Duodenal mucosa (tissue), 2 donors: ENCODE measurements around the gene CDK8.

Source experiments
- H3K27ac ChIP-seq: one replicate; pipeline ENCODE4 v1.7.0; 2013; ENCODE audit warnings: low read depth, low read length
- H3K27me3 ChIP-seq, 2 donors: one replicate each; pipeline ENCODE4 v1.7.0; 2013; ENCODE audit warnings: low read length in 2 of 2, control low read depth in 1 of 2; ENCODE audit not compliant: insufficient read depth in 2 of 2, control insufficient read depth in 1 of 2
- H3K36me3 ChIP-seq, 2 donors: one replicate each; pipeline ENCODE4 v1.7.0; 2013; ENCODE audit warnings: low read length in 2 of 2, control low read depth in 1 of 2; ENCODE audit not compliant: insufficient read depth in 2 of 2, control insufficient read depth in 1 of 2
- H3K4me1 ChIP-seq, 2 donors: one replicate each; pipeline ENCODE4 v1.7.0; 2013; ENCODE audit warnings: low read length in 2 of 2, control low read depth in 1 of 2; ENCODE audit not compliant: insufficient read depth in 2 of 2, control insufficient read depth in 1 of 2
- H3K4me3 ChIP-seq, 2 donors: one replicate each; pipeline ENCODE4 v1.7.0; 2013; ENCODE audit warnings: low read length in 2 of 2, low read depth in 1 of 2
- H3K9ac ChIP-seq, 2 donors: one replicate each; pipeline ENCODE4 v1.7.0; 2013; ENCODE audit warnings: low read length in 2 of 2, low read depth in 1 of 2
- H3K9me3 ChIP-seq, 2 donors: one replicate each; pipeline ENCODE4 v1.7.0; 2013; ENCODE audit warnings: low read length in 2 of 2, control low read depth in 1 of 2; ENCODE audit not compliant: control insufficient read depth in 1 of 2

The CDK8 gene

DNA sequence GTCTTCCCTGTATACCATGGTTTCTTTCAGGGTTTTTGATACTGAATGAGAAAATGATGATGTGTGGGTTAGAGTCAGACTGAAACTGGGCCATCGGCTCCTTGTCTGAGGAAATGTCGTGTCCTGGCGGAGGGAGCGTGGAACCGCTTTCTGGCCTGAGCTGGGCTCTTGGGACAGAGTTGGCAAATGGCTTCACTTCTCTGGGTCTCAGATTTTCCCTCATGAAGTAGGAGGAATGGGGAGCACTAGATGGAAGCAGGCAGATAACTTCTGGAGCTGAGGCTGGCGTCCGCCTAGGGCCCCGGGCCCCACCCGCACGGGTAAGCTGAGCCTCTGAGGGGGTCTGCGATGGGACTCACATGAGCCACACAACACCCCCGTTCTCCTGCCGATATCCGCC is 170.3 kb downstream of the CDK8 start:
- no peak overlapping the region for H3K9ac ChIP-seq
- no peak overlapping the region for H3K27ac ChIP-seq
- no peaks in the 10 kb centered on the region for H3K36me3 ChIP-seq
- peaks cover 6 to 12% of the 10 kb centered on the region in 2 donors for H3K4me1 ChIP-seq
- H3K4me3 ChIP-seq, result no peak overlapping the region
- H3K27me3 ChIP-seq, result no peaks in the 10 kb centered on the region
- H3K9me3 ChIP-seq, result no peaks in the 10 kb centered on the region

DNA sequence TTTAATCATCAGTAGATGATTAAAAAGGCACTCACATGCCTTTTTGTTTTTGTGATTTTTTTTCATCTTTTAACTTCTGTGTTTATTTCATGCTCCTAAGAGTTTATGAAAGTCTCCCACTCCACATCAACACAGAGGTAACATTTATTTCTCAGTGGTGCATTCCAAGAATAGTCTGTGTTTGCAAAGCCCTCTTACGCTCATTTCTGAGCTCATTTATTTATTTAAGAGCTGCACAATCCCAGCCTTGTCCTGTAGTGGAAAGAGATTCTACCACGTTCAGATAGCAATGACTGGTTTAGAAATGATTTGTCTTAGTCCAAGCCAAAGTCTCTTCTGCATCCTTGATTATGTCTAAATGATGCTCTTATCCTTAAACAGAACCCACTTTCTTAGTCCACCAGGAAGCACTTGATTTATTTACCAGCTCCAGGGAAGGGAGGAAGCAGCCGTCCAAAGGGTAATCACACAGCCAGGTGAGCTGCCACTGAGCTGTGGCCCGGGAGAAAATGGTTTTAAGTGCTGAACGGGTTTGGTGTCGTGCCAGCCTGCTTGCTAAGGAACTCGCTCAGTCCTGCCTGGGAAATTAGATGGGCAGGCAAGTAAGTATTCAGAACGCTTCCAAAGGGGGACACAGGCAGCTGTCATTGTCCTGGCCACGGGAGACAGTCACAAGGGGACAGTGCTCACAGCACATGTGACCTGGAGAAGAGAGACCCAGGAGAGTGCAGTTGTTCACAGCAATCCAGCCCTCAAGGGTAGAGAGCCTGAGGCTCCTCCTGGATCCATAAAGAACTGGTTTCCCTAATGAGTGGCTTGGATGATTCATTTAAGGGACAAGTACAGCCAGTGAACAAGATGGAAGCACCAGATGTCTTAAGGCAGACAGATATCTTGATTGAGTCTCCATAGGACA is 171.8 kb downstream of the CDK8 start:
- no peak overlapping the region for H3K4me3 ChIP-seq
- peaks cover 6 to 12% of the 10 kb centered on the region in 2 donors for H3K4me1 ChIP-seq
- no peaks in the 10 kb centered on the region for H3K36me3 ChIP-seq
- no peak overlapping the region for H3K27ac ChIP-seq
- no peaks in the 10 kb centered on the region for H3K9me3 ChIP-seq
- H3K9ac ChIP-seq, result no peak overlapping the region
- H3K27me3 ChIP-seq, result no peaks in the 10 kb centered on the region

DNA sequence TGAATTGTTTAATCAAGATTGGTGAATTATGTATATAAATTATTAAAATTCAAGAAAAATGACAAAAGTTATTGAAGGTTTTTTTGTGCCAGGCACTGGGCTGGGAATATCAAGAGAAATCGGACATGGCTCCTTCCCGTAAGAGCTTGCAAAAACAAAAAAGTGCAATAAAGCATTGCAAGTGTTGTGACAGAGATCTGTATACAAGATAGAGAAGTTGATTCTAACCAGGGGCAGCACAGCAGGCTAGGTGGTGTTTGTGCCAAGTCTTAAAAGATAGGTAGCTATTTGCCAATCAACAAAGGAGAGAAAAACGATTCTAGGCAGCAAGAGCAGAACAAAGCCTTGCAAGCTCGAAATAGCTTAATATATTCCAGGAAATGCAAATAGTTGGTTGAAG is 179.8 kb downstream of the CDK8 start:
- Histone ChIP-seq H3K4me3 (no peak overlapping the region), H3K36me3 (no peaks in the 10 kb centered on the region), H3K27ac (no peak overlapping the region), H3K9ac (no peak overlapping the region), H3K4me1 (no peaks in the 10 kb centered on the region), H3K27me3 (no peaks in the 10 kb centered on the region), H3K9me3 (peaks cover 21 to 28% of the 10 kb centered on the region in 2 donors)

DNA sequence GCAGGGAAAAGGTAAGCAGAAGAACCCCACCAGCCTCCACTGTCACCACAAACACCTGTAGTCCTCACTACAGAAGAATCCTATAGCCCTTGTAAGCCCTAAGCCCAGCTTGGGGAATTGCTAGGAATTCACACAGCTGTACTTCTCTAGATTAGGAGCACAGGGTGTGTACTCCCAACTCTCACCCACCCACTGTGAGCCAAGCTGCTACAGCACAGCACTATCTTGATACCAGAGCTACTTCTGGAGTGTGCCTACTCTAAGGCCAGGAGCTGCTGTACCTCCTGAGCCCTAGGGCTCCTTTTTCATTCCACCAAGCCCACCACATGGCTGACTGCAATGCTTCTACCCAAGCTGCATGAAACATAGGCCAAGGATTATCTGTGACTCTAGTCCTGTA is 181.2 kb downstream of the CDK8 start:
- no peak overlapping the region for H3K9ac ChIP-seq
- no peak overlapping the region for H3K27ac ChIP-seq
- H3K27me3 ChIP-seq, result no peaks in the 10 kb centered on the region
- peaks cover 21 to 32% of the 10 kb centered on the region in 2 donors for H3K9me3 ChIP-seq
- H3K4me1 ChIP-seq, result no peaks in the 10 kb centered on the region
- H3K36me3 ChIP-seq, result no peaks in the 10 kb centered on the region
- no peak overlapping the region for H3K4me3 ChIP-seq

DNA sequence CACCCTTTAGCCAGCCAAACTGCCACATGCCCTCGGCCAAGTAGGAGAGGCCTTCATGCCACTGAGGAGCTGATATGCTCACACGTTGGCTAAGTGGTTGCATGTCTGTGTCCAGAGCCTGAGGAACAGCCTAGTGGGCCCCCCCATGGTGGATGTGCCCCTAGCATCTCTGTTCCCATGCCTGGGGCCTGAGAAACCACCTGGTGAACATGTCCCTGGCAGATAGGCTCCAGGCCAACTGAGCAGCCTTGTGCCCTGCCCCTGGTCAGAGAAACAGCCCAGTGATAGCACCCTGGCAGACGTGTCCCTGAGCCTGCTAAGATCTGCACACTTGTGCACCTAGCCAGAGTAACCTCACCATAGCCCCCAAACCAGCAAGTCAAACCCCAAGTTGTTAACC is 181.7 kb downstream of the CDK8 start:
- no peaks in the 10 kb centered on the region for H3K4me1 ChIP-seq
- no peak overlapping the region for H3K4me3 ChIP-seq
- no peaks in the 10 kb centered on the region for H3K27me3 ChIP-seq
- no peaks in the 10 kb centered on the region for H3K36me3 ChIP-seq
- peaks cover 21 to 32% of the 10 kb centered on the region in 2 donors for H3K9me3 ChIP-seq
- H3K9ac ChIP-seq, result no peak overlapping the region
- H3K27ac ChIP-seq, result no peak overlapping the region

DNA sequence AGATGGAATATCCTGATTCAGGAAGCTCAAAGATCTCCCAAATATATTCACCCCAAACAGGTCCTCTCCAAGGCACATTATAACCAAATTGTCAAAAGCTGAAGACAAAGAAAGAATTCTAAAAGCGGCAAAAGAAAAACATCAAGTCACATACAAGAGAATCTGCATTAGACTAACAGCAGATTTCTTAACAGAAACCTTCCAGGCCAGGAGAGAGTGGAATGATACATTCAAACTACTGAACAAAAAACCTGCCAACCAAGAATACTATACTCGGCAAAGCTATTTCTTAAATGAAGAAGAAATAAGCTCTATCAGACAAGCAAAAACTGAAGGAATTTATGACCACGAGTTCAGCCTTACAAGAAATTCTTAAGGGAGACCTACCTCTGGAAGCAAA is 183.0 kb downstream of the CDK8 start:
- H3K36me3 ChIP-seq, result no peaks in the 10 kb centered on the region
- no peak overlapping the region for H3K4me3 ChIP-seq
- no peaks in the 10 kb centered on the region for H3K27me3 ChIP-seq
- no peaks in the 10 kb centered on the region for H3K4me1 ChIP-seq
- no peak overlapping the region for H3K9ac ChIP-seq
- H3K27ac ChIP-seq, result no peak overlapping the region
- H3K9me3 ChIP-seq, result peaks cover 21 to 32% of the 10 kb centered on the region in 2 donors

DNA sequence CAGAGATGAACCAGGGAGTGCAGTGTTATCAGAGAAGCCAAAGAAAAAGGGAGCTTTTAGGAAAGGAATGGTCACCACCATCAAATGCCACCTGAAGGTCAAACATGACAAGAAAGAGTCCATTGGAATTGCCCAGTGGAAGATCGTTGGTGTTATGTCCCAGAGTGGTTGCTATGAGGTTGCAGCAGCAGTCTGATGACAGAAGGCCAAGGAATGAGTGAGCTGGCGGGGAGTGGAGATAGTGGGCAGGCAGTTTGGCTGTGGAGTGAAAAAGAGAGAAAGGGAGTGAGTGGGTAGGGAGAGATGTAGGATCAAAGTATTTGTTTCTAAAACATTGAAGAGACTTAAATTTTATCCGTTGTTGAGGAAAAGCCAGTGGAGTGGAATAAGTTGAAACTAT is 186.2 kb downstream of the CDK8 start:
- Histone ChIP-seq H3K27ac (no peak overlapping the region), H3K36me3 (no peaks in the 10 kb centered on the region), H3K4me3 (no peak overlapping the region), H3K4me1 (peaks cover 0 to 8% of the 10 kb centered on the region in 2 donors), H3K9me3 (peaks cover 20 to 32% of the 10 kb centered on the region in 2 donors), H3K27me3 (no peaks in the 10 kb centered on the region), H3K9ac (no peak overlapping the region)

DNA sequence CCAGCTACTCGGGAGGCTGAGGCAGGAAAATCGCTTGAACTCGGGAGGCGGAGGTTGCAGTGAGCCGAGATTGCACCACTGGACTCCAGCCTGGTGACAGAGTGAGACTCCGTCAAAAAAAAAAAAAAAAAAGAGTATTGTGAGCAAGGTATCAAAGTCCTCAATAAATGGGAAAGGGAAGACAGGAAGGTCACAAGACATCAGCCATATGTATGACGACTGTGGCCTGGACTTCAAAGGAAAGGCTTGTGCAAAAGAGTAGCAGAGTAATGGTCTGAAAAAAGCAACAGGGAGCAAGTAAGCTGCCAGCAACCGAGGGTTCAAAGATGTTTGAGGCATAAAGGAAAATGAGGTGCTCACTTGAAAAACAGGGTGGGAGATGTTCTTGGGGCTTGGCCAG is 187.5 kb downstream of the CDK8 start:
- Histone ChIP-seq H3K9me3 (peaks cover 9 to 22% of the 10 kb centered on the region in 2 donors), H3K4me3 (no peak overlapping the region), H3K36me3 (no peaks in the 10 kb centered on the region), H3K9ac (no peak overlapping the region), H3K27ac (no peak overlapping the region), H3K4me1 (peaks cover 0 to 8% of the 10 kb centered on the region in 2 donors), H3K27me3 (no peaks in the 10 kb centered on the region)

DNA sequence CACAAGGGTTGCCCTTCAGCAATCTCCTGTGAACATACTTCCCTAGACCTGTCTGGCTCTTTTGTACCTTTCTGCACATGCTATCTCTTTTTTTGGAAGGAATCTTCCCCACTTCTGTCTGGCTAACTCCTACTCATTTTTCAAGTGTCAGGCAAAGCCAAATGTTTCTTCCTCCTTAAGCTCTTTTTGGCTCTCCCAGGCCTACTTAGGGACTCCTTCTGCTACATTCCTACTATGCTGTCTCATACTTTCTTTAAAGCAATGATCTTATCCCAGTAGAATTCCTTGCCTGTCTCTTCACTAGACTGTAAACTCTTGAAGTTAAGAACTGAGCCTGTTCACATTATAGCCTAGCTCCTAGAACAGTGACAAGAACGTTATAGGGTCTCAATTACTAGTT is 188.6 kb downstream of the CDK8 start:
- H3K9me3 ChIP-seq, result peaks cover under 1 to 12% of the 10 kb centered on the region in 2 donors
- no peaks in the 10 kb centered on the region for H3K27me3 ChIP-seq
- no peak overlapping the region for H3K9ac ChIP-seq
- H3K27ac ChIP-seq, result no peak overlapping the region
- no peak overlapping the region for H3K4me3 ChIP-seq
- H3K36me3 ChIP-seq, result no peaks in the 10 kb centered on the region
- peaks cover 0 to 8% of the 10 kb centered on the region in 2 donors for H3K4me1 ChIP-seq

DNA sequence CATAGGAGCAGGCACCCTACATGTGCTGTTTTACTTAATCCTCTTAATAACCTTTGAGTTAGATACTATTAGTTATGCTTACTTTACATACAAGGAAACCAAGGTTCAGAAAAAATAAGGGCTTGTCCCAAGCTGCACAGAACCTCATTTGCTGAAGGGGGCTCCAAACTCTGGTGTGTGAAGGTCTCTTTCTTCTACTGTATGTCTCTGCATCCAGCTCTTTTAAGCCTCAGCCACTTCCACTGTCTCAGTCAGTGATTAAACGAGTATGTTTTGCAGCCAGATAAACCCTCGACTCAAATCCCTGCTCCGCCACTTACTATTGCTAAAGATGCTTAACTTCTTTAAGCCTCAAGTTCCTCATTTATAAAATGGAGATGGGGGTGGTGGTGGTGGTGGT is 191.2 kb downstream of the CDK8 start:
- no peak overlapping the region for H3K27ac ChIP-seq
- peaks cover 0 to 8% of the 10 kb centered on the region in 2 donors for H3K4me1 ChIP-seq
- no peak overlapping the region for H3K4me3 ChIP-seq
- no peak overlapping the region for H3K9ac ChIP-seq
- no peaks in the 10 kb centered on the region for H3K9me3 ChIP-seq
- no peaks in the 10 kb centered on the region for H3K36me3 ChIP-seq
- H3K27me3 ChIP-seq, result no peaks in the 10 kb centered on the region
